Measurements from ENCODE around the gene RNPEPL1. TPM values are rescaled to one million over a fixed set of nuclear protein-coding genes. Genes with fewer than 3 reads are reported as not detected.

RNPEPL1 gene
- total RNA-seq, 4 donors from 2014 or later: 7.2 to 38.7 (median 14.4) TPM

DNA sequence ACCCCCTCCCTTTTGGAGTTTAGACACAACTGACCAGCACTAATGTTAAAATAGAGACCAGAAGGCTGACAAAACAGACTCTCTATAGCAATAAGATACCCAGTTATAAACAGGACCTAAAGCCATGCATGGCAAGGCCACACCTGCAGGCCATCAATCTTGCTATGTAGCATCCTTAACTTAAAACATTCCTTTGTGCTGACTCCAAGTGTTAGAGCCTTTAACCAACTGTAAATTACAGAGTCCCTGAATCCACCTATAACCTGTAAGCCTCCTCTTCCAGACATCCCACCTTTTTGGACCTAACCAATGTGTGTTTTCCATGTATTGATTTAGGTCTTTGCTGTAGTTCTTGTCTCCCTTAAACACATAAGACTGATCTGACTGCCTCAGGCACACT is 28.4 kb upstream of the RNPEPL1 start:
- TF ChIP-seq POLR2A (IDR thresholded peaks at IDR 0.05) (no peak), CTCF (IDR thresholded peaks at IDR 0.05) (no peak)
- Histone ChIP-seq H3K27ac (no peak overlapping the region), H3K27me3 (no peaks in the 10 kb centered on the region), H3K4me1 (no peaks in the 10 kb centered on the region), H3K4me3 (no peak overlapping the region), H3K36me3 (no peaks in the 10 kb centered on the region), H3K9me3 (no peaks in the 10 kb centered on the region)
- no peak for DNase-seq
- intact Hi-C loops (cut with DNase I; ENCODE audit: low total_unique reads): no loop called here

DNA sequence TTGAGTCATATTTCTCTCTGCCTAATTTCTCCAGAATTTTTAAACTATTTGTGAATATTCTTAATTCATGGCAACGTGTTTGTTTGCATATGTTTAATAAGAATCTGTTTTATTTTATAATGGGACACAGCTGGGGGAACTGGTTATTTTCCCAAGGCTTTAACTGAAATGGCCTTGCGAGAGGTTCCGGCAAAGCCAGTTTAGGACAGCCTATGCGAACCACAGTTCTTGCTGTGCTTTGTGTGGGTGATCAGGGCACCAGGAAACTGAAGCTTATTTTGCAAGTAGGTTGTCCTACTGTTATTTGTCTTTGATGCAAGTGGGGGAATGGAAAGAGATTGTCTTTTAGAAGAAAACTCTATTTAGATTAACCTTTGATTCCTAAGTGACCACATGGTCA is 17.0 kb upstream of the RNPEPL1 start:
- Histone ChIP-seq H3K27me3 (no peaks in the 10 kb centered on the region), H3K36me3 (no peaks in the 10 kb centered on the region), H3K27ac (no peak overlapping the region), H3K9me3 (no peaks in the 10 kb centered on the region), H3K4me1 (no peaks in the 10 kb centered on the region), H3K4me3 (no peak overlapping the region)
- no peak for DNase-seq
- intact Hi-C loops (cut with DNase I; ENCODE audit: low total_unique reads): no loop called here
- no peak for TF ChIP-seq CTCF (IDR thresholded peaks at IDR 0.05)
- TF ChIP-seq POLR2A (IDR thresholded peaks at IDR 0.05): no peak

DNA sequence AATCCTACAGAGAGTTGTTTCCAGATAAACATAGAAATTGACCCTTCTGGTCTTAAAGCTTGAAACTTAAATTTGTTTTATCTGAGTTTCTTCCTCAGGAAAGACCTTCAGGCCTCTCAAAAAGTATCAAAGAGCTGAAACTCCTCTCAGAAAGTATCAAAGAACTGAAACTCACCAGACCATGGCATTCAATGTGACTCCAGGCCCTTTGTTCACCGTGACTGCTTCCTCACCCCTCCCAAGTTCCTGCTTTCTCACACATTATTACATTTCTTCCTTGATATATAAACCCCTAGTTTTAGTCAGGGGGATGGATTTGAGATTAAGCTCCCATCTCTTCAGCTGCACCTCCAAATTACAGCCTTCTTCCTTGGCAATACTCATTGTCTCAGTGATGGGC is 16.5 kb upstream of the RNPEPL1 start:
- intact Hi-C loops (cut with DNase I; ENCODE audit: low total_unique reads): no loop called here
- DNase-seq: no peak
- no peaks in the 10 kb centered on the region for H3K9me3 ChIP-seq
- no peaks in the 10 kb centered on the region for H3K4me1 ChIP-seq
- no peaks in the 10 kb centered on the region for H3K27me3 ChIP-seq
- no peak overlapping the region for H3K27ac ChIP-seq
- H3K36me3 ChIP-seq: no peaks in the 10 kb centered on the region
- no peak overlapping the region for H3K4me3 ChIP-seq
- TF ChIP-seq CTCF (IDR thresholded peaks at IDR 0.05): no peak
- TF ChIP-seq POLR2A (IDR thresholded peaks at IDR 0.05): no peak

DNA sequence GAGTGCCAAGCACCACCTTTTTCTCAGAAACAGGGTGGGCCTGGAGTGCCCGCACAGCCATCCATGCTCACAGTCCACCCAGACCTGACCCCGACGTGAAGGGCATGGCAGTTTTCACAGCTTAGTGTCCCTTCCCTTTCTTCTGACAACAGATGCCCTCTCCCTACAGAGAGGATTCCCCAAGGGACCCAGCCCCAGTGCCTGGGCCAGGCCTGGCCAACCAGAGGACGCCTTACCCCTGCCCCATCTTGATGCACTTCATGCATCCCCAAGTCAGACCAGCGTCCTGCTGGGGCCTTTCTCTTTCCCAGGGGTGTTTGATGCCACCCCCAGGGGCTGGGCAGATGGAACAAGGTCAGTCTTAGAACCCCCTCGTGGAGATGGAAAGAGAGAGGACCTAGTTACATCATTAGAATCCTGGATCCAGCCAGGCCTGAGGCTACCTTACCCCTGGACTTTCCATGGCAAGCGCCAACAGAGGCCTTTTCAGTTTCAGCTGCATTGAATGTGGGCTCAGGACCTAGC is 14.3 kb upstream of the RNPEPL1 start:
- H3K9me3 ChIP-seq: no peaks in the 10 kb centered on the region
- intact Hi-C loops (cut with DNase I; ENCODE audit: low total_unique reads): no loop called here
- peaks cover 0 to 11% of the 10 kb centered on the region in 2 donors for H3K4me1 ChIP-seq
- H3K4me3 ChIP-seq: no peak overlapping the region
- no peak for TF ChIP-seq CTCF (IDR thresholded peaks at IDR 0.05)
- no peak for TF ChIP-seq POLR2A (IDR thresholded peaks at IDR 0.05)
- H3K36me3 ChIP-seq: no peaks in the 10 kb centered on the region
- no peak overlapping the region for H3K27ac ChIP-seq
- no peak for DNase-seq
- H3K27me3 ChIP-seq: peaks cover 0 to 7% of the 10 kb centered on the region in 2 donors

DNA sequence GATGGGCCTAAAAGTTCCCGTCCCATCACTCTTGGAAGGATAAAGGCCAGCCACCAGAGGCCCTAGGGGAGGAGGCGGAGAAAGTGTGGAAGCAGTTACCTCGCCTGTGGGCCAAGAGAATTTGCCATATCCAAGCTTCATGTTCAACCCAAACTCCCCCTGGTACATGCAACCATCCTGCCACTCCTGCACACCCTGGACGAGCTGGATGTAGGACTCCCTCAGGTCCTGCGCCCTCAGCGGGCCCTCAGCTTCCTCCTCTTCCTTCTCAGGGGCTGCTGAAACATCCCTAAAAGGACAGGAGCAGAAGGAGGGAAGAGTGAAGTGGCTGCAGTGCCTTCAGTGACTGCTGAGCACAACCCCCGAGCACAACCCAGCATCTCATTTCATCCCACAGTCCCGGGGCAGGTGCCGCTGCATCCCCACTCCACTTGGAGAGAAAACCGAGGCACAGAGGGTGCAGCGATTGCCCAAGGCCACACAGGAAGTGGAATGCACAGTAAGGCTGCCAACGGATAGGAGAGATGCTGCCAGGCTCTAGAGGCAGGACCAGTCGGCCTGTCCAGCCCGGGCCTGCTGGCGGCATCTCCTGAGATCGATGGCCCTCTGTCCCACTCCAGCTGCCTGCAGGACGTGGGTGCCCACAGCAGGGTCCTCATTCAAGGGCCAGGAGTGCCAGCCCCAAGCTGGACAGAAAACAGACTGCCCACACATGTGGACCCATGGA is 13.4 kb upstream of the RNPEPL1 start:
- TF ChIP-seq CTCF (IDR thresholded peaks at IDR 0.05): no peak
- no peak for TF ChIP-seq POLR2A (IDR thresholded peaks at IDR 0.05)
- no peak for DNase-seq
- Histone ChIP-seq H3K4me3 (no peak overlapping the region), H3K4me1 (peaks cover 0 to 16% of the 10 kb centered on the region in 2 donors), H3K36me3 (no peaks in the 10 kb centered on the region), H3K9me3 (no peaks in the 10 kb centered on the region), H3K27me3 (peaks cover 0 to 7% of the 10 kb centered on the region in 2 donors), H3K27ac (no peak overlapping the region)
- intact Hi-C loops (cut with DNase I; ENCODE audit: low total_unique reads): no loop called here

All from uterus (tissue), 4 donors.